ENCODE measurements around the gene OPN3. TPM values are rescaled to one million over a fixed set of nuclear protein-coding genes. Genes with fewer than 3 reads are reported as not detected.

Gene OPN3
- total and polyA plus RNA-seq, 4 donors = 11.3 to 19.1 (median 15.5) TPM

- WGBS = 99% methylated on average over 1 of the region's 1 CpG
- Histone ChIP-seq H3K27ac (ENCODE audit: low read depth in 1 of 2, low read length in 2 of 2) (no peak overlapping the region), H3K4me1 (ENCODE audit: control insufficient read depth in 4 of 4, insufficient read depth in 4 of 4, low read length in 3 of 4) (no peaks in the 10 kb centered on the region), H3K4me3 (ENCODE audit: low read depth in 1 of 3, low read length in 3 of 3) (no peak overlapping the region), H3K36me3 (ENCODE audit: control insufficient read depth in 4 of 4, insufficient read depth in 3 of 4, low read depth in 1 of 4, low read length in 3 of 4) (peaks cover 2 to 40% (median 15%) of the 10 kb centered on the region in 4 donors), H3K9ac (ENCODE audit: low read depth in 1 of 2, low read length in 2 of 2) (no peak overlapping the region), H3K9me3 (ENCODE audit: control insufficient read depth in 4 of 4, low read length in 3 of 4) (no peaks in the 10 kb centered on the region), H3K27me3 (ENCODE audit: control insufficient read depth in 4 of 4, insufficient read depth in 4 of 4, low read length in 3 of 4) (no peaks in the 10 kb centered on the region)
- DNase-seq (ENCODE audit: low spot score) = no peak
- TF ChIP-seq HNF4A (conservative IDR thresholded peaks at IDR 0.05) (peak in 1 of 2 donors; percentile 15), HNF4G (IDR thresholded peaks at IDR 0.05) (no peak), GABPA (IDR thresholded peaks at IDR 0.05 in 1 of 2, conservative IDR thresholded peaks at IDR 0.05 in 1 of 2) (no peak), FOXA2 (IDR thresholded peaks at IDR 0.05) (peak; percentile 29)
Measured at GRCh38 chr1:241582921-241583321, 57.2 kb downstream of the OPN3 start.

DNA sequence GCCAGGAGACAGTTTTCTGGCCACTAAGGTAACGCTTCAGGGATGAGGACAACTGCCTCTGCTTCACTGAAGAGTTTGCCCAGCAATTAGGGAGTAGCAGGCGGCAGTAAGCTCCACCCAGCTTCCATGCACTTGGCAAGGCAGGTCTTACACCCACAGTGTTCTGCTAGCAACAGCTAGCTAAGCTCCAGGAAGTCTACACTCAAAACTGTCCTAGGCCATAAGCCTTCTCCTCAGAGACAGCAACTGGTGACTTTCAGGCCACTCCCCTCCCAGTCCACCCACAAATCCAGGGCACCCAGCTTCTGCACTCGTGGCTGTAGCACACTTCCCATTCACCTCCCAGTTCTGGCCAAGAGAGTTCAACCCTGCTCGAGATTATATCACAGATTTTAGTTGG is 60.7 kb downstream of the OPN3 start:
- Histone ChIP-seq H3K36me3 (ENCODE audit: control insufficient read depth in 4 of 4, insufficient read depth in 3 of 4, low read depth in 1 of 4, low read length in 3 of 4) (peaks cover 5 to 43% (median 11%) of the 10 kb centered on the region in 4 donors), H3K27ac (ENCODE audit: low read depth in 1 of 2, low read length in 2 of 2) (no peak overlapping the region), H3K9ac (ENCODE audit: low read depth in 1 of 2, low read length in 2 of 2) (no peak overlapping the region), H3K4me1 (ENCODE audit: control insufficient read depth in 4 of 4, insufficient read depth in 4 of 4, low read length in 3 of 4) (no peaks in the 10 kb centered on the region), H3K9me3 (ENCODE audit: control insufficient read depth in 4 of 4, low read length in 3 of 4) (no peaks in the 10 kb centered on the region), H3K27me3 (ENCODE audit: control insufficient read depth in 4 of 4, insufficient read depth in 4 of 4, low read length in 3 of 4) (no peaks in the 10 kb centered on the region), H3K4me3 (ENCODE audit: low read depth in 1 of 3, low read length in 3 of 3) (no peak overlapping the region)
- DNase-seq (ENCODE audit: low spot score) = no peak
- 83% methylated on average over 4 of the region's 4 CpGs for WGBS
- TF ChIP-seq GABPA (IDR thresholded peaks at IDR 0.05 in 1 of 2, conservative IDR thresholded peaks at IDR 0.05 in 1 of 2) = no peak
- TF ChIP-seq FOXA2 (IDR thresholded peaks at IDR 0.05) = no peak

DNA sequence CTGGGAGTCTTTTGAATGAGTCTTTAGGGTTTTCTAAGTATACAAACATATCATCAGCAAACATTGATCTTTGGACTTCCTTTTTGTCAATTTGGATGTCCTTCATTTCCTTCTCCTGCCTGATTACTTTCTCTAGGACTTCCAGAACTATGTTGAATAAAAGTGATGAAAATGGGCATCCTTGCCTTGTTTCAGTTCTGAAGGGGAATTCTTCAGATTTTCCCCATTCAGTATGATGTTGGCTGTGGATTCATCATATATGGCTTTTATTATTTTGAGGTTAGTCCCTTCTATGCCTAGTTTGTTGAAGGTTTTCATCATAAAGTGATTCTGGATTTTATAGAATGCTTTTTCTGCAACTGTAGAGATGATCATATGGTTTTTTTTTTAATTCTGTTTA is 66.0 kb downstream of the OPN3 start:
- DNase-seq (ENCODE audit: low spot score) = no peak
- H3K27ac ChIP-seq (ENCODE audit: low read depth in 1 of 2, low read length in 2 of 2) = no peak overlapping the region
- peaks cover 0 to 19% (median 8%) of the 10 kb centered on the region in 4 donors for H3K36me3 ChIP-seq (ENCODE audit: control insufficient read depth in 4 of 4, insufficient read depth in 3 of 4, low read depth in 1 of 4, low read length in 3 of 4)
- H3K4me3 ChIP-seq (ENCODE audit: low read depth in 1 of 3, low read length in 3 of 3) = no peak overlapping the region
- TF ChIP-seq TAF1 (conservative IDR thresholded peaks at IDR 0.05) = no peak
- TF ChIP-seq FOXA2 (IDR thresholded peaks at IDR 0.05) = no peak
- TF ChIP-seq HNF4G (IDR thresholded peaks at IDR 0.05) = no peak
- no peak for TF ChIP-seq EGR1 (IDR thresholded peaks at IDR 0.05; ENCODE audit: low read depth in 2 of 2)
- TF ChIP-seq, protein P1, sequence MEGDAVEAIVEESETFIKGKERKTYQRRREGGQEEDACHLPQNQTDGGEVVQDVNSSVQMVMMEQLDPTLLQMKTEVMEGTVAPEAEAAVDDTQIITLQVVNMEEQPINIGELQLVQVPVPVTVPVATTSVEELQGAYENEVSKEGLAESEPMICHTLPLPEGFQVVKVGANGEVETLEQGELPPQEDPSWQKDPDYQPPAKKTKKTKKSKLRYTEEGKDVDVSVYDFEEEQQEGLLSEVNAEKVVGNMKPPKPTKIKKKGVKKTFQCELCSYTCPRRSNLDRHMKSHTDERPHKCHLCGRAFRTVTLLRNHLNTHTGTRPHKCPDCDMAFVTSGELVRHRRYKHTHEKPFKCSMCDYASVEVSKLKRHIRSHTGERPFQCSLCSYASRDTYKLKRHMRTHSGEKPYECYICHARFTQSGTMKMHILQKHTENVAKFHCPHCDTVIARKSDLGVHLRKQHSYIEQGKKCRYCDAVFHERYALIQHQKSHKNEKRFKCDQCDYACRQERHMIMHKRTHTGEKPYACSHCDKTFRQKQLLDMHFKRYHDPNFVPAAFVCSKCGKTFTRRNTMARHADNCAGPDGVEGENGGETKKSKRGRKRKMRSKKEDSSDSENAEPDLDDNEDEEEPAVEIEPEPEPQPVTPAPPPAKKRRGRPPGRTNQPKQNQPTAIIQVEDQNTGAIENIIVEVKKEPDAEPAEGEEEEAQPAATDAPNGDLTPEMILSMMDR (IDR thresholded peaks at IDR 0.05; ENCODE audit: low read depth, low read length, missing input control) = no peak
- no peak for TF ChIP-seq JUND (IDR thresholded peaks at IDR 0.05)
- TF ChIP-seq RXRA (IDR thresholded peaks at IDR 0.05) = no peak
- TF ChIP-seq GABPA (IDR thresholded peaks at IDR 0.05 in 1 of 2, conservative IDR thresholded peaks at IDR 0.05 in 1 of 2) = no peak
- TF ChIP-seq, protein P2, sequence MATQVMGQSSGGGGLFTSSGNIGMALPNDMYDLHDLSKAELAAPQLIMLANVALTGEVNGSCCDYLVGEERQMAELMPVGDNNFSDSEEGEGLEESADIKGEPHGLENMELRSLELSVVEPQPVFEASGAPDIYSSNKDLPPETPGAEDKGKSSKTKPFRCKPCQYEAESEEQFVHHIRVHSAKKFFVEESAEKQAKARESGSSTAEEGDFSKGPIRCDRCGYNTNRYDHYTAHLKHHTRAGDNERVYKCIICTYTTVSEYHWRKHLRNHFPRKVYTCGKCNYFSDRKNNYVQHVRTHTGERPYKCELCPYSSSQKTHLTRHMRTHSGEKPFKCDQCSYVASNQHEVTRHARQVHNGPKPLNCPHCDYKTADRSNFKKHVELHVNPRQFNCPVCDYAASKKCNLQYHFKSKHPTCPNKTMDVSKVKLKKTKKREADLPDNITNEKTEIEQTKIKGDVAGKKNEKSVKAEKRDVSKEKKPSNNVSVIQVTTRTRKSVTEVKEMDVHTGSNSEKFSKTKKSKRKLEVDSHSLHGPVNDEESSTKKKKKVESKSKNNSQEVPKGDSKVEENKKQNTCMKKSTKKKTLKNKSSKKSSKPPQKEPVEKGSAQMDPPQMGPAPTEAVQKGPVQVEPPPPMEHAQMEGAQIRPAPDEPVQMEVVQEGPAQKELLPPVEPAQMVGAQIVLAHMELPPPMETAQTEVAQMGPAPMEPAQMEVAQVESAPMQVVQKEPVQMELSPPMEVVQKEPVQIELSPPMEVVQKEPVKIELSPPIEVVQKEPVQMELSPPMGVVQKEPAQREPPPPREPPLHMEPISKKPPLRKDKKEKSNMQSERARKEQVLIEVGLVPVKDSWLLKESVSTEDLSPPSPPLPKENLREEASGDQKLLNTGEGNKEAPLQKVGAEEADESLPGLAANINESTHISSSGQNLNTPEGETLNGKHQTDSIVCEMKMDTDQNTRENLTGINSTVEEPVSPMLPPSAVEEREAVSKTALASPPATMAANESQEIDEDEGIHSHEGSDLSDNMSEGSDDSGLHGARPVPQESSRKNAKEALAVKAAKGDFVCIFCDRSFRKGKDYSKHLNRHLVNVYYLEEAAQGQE (IDR thresholded peaks at IDR 0.05) = no peak
- TF ChIP-seq SP1 (IDR thresholded peaks at IDR 0.05) = no peak
- TF ChIP-seq YY1 (IDR thresholded peaks at IDR 0.05) = no peak
- TF ChIP-seq FOXA1 (IDR thresholded peaks at IDR 0.05) = no peak
- no peak for TF ChIP-seq HNF4A (conservative IDR thresholded peaks at IDR 0.05)
- no peak for TF ChIP-seq RAD21 (IDR thresholded peaks at IDR 0.05)
- no peak for TF ChIP-seq NR2F2 (IDR thresholded peaks at IDR 0.05)
- TF ChIP-seq, protein P3, sequence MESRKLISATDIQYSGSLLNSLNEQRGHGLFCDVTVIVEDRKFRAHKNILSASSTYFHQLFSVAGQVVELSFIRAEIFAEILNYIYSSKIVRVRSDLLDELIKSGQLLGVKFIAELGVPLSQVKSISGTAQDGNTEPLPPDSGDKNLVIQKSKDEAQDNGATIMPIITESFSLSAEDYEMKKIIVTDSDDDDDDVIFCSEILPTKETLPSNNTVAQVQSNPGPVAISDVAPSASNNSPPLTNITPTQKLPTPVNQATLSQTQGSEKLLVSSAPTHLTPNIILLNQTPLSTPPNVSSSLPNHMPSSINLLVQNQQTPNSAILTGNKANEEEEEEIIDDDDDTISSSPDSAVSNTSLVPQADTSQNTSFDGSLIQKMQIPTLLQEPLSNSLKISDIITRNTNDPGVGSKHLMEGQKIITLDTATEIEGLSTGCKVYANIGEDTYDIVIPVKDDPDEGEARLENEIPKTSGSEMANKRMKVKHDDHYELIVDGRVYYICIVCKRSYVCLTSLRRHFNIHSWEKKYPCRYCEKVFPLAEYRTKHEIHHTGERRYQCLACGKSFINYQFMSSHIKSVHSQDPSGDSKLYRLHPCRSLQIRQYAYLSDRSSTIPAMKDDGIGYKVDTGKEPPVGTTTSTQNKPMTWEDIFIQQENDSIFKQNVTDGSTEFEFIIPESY (IDR thresholded peaks at IDR 0.05) = no peak
- H3K27me3 ChIP-seq (ENCODE audit: control insufficient read depth in 4 of 4, insufficient read depth in 4 of 4, low read length in 3 of 4) = no peaks in the 10 kb centered on the region
- H3K9ac ChIP-seq (ENCODE audit: low read depth in 1 of 2, low read length in 2 of 2) = no peak overlapping the region
- no peaks in the 10 kb centered on the region for H3K9me3 ChIP-seq (ENCODE audit: control insufficient read depth in 4 of 4, low read length in 3 of 4)
- no peaks in the 10 kb centered on the region for H3K4me1 ChIP-seq (ENCODE audit: control insufficient read depth in 4 of 4, insufficient read depth in 4 of 4, low read length in 3 of 4)
